HS-5 (cell line): ENCODE measurements around the gene HDAC10.

ENCODE experiments used
- DNase-seq: peaks from one replicate; pipeline ENCODE4 v3.0.0-alpha.2; 2012; ENCODE audit warnings: low read depth

Gene HDAC10

GRCh38 chr22:50270666-50271394 lies 19.8 kb upstream of the HDAC10 start:
- DNase-seq: peak; percentile 35

- no peak for DNase-seq
Measured at GRCh38 chr22:50269970-50270665, 19.1 kb upstream of the HDAC10 start, which contains the start of gene MAPK11. MAPK11 (minus strand) TSS chr22:50270380; CDS start chr22:50270292, 88 bp downstream.

GRCh38 chr22:50269573-50269969 lies 18.5 kb upstream of the HDAC10 start:
- no peak for DNase-seq

GRCh38 chr22:50268655-50269113 lies 17.6 kb upstream of the HDAC10 start:
- DNase-seq: no peak

GRCh38 chr22:50267591-50268390 lies 16.7 kb upstream of the HDAC10 start:
- no peak for DNase-seq

GRCh38 chr22:50266994-50267393 lies 15.9 kb upstream of the HDAC10 start:
- no peak for DNase-seq

GRCh38 chr22:50264946-50265669 lies 14.0 kb upstream of the HDAC10 start:
- no peak for DNase-seq

GRCh38 chr22:50264104-50264745 lies 13.2 kb upstream of the HDAC10 start:
- no peak for DNase-seq

- DNase-seq: no peak
Measured at GRCh38 chr22:50262973-50263617, 12.0 kb upstream of the HDAC10 start.

GRCh38 chr22:50262460-50262911 lies 11.4 kb upstream of the HDAC10 start:
- no peak for DNase-seq

- DNase-seq: no peak
Measured at GRCh38 chr22:50261615-50262459, 10.8 kb upstream of the HDAC10 start, which contains the start of gene MAPK12. MAPK12 (minus strand) TSS chr22:50261683; CDS start chr22:50261509, 174 bp downstream.

GRCh38 chr22:50260801-50261614 lies 9.9 kb upstream of the HDAC10 start:
- no peak for DNase-seq

- DNase-seq: no peak
Measured at GRCh38 chr22:50260434-50260800, 9.4 kb upstream of the HDAC10 start.

GRCh38 chr22:50259302-50259701 lies 8.2 kb upstream of the HDAC10 start:
- DNase-seq: no peak

GRCh38 chr22:50258361-50259292 lies 7.6 kb upstream of the HDAC10 start:
- DNase-seq: no peak

GRCh38 chr22:50257451-50258360 lies 6.6 kb upstream of the HDAC10 start:
- DNase-seq: no peak

GRCh38 chr22:50257041-50257440 lies 6.0 kb upstream of the HDAC10 start:
- no peak for DNase-seq
